HG02610 (cell line): ENCODE results near the gene DOCK9.

ENCODE experiments used
- ATAC-seq: cut with Tn5 transposase; IDR thresholded peaks from one replicate; pipeline ENCODE4 v1.9.1; 2021; ENCODE audit warnings: mild to moderate bottlenecking, moderate library complexity; ENCODE audit not compliant: unreplicated experiment

Gene DOCK9, protein sequence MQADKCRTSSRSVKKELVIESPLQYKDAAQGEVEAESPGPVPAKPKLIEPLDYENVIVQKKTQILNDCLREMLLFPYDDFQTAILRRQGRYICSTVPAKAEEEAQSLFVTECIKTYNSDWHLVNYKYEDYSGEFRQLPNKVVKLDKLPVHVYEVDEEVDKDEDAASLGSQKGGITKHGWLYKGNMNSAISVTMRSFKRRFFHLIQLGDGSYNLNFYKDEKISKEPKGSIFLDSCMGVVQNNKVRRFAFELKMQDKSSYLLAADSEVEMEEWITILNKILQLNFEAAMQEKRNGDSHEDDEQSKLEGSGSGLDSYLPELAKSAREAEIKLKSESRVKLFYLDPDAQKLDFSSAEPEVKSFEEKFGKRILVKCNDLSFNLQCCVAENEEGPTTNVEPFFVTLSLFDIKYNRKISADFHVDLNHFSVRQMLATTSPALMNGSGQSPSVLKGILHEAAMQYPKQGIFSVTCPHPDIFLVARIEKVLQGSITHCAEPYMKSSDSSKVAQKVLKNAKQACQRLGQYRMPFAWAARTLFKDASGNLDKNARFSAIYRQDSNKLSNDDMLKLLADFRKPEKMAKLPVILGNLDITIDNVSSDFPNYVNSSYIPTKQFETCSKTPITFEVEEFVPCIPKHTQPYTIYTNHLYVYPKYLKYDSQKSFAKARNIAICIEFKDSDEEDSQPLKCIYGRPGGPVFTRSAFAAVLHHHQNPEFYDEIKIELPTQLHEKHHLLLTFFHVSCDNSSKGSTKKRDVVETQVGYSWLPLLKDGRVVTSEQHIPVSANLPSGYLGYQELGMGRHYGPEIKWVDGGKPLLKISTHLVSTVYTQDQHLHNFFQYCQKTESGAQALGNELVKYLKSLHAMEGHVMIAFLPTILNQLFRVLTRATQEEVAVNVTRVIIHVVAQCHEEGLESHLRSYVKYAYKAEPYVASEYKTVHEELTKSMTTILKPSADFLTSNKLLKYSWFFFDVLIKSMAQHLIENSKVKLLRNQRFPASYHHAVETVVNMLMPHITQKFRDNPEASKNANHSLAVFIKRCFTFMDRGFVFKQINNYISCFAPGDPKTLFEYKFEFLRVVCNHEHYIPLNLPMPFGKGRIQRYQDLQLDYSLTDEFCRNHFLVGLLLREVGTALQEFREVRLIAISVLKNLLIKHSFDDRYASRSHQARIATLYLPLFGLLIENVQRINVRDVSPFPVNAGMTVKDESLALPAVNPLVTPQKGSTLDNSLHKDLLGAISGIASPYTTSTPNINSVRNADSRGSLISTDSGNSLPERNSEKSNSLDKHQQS (N-terminal part only)

DNA sequence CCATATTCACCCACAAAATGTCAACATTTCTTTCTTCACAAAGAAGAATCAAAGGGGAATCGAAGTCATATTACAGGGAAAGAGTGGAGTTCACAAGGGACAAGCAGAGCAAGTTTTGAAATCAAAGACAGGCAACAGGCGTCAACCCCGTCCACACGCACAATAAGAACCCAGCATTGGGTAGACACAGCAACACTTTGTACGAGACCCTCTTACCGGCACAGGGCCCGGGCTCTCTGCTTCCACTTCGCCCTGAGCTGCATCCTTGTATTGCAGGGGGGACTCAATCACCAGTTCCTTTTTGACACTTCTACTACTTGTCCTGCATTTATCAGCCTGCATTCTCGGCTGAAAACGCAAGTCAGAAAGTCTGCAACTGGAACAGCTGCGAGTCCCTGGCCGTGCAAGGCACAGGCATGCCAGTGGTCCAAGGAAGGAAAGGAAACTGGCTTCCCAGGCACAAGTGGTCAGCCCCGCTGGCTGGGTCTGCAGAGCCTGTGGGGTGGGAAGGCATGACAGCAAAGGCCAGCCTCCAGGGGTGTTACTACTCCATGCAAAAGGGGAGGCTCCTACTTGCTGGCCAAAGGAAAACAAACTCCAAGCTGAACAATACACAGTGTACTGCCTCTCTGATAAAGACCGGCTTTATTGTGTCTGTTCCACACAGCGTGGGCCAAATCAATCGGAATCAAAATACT is at the start of gene DOCK9:
Gene DOCK9, minus strand, starts transcription at position 497 of the 698 bp plus-strand sequence. Its CDS starts 155 bp downstream, at position 342.
- no peak for ATAC-seq

DNA sequence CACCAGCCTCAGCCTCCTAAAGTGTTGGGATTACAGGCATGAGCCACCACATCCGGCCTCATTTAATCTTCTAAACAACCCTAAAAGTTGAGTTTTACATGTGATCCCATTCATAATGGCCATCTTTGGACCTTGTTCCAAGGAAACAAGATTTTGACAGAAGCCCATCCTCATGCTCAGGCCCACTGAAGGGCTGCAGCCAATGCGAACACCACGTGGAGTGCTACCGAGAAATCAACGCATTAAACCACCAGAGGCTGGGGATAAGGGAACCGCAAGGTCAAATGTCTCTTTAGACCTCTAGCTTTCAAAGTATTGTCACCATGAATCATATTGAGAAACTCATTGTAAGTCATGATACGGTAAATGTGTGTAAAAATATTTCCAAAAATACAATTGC is 49.4 kb upstream of the DOCK9 start:
- ATAC-seq: no peak

DNA sequence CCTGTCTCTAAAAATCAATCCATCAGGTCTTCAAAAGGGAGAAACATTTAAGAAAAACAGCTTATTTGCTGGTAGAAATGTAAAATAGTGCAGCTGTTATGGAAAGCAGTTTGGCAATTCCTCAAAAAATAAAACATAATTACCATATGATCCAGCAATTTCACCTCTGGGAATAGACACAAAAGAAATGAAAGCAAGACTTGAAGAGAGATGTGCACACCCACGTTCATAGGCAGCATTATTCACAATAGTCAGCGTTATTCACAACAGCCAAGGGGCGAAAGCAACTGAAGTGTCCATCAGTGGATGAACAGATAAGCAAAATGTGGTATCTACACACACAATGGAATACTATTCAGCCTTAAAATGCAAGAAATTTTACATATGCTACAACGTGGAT is 45.1 kb upstream of the DOCK9 start:
- no peak for ATAC-seq

DNA sequence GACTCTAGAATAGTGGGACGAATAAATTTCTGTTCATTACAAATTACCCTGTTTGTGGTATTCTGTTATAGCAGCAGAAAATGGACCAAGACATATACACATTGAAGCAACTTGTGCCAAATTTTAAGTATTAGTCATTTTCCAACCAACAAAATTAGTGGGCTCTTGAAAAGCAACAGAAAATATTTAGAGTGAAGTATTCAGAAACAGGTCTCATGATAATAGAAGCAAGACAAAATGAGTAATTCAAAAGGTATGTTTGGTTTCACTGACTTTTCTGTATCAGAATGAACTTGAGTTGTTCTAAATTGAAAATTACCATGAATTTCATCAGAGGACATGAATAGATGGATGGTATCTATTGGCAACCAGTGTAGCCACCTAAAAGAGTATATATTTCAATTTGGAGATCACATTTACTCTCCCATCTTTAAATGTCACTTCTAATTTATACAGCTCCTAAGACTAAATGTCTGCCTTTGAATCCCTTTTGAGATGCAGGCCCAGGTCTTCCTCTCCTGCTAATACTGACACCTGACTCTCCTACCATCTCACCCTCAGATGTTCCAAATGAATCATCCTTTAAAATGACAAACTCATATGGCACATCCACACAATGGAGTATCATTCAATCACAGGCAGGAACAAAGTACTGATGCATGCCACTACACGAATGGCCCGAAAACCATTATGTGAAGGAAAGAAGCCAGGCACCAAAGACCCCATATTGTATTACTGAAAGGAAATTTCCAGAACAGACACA is 40.7 kb upstream of the DOCK9 start:
- peak; percentile 56 for ATAC-seq

DNA sequence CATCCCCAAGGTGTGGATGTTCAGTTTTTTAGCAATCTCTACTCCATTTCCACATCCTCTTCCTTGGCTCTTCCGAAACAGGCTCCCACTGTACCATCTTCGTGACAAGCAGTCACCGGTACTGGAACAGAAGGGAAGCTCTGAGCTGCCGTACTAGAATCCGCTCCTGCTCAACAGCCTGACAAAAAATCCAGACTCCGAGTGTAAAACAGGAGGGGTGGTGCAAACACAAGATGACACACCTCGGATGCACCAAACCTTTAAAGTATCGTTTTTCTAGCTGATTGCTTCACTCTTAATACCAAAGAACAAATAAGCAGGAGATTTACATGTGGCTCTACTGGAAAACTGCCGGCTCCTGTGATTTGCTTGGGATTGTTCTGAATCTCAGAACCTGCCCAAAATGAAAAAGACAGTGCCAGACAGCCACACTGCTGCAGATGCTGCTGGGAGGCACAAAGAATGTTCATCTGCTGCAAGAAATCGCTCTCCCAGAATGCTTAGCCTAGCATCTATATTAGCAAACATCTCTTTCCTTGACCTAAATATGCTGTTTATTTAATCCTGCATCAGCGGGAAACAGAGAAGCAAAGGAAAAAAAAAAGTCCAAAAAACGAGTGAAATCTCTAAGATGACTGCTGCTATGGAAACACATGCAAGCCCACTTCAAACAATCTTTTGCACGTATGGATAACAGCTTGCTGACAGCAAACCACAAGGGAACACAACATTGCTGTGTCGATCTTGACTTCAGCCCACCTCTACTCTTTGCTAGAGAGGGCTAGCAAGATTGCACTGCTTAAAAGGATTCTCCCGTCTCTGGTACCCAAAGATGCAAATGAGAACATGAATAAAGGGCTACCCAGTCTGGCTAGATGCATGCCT is 38.0 kb upstream of the DOCK9 start:
- no peak for ATAC-seq

DNA sequence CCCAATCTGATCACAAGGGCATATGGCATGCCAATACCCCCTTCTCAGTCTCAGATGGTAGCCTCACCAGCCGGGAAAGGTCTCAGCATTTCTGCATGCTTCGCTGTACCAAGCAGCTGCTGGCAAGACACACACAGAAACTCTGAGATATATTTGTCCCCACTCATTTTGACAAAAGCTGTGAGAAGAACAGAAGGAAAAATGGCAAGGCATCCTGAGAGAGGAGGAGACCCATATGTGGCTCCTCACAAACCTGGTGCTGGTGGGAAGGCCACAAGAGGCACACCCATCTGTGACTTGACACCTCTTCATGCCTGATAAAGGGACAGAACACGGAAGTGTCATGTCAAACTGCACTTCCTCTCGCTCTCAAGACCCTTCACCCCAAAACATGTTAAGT is 36.7 kb upstream of the DOCK9 start:
- no peak for ATAC-seq

DNA sequence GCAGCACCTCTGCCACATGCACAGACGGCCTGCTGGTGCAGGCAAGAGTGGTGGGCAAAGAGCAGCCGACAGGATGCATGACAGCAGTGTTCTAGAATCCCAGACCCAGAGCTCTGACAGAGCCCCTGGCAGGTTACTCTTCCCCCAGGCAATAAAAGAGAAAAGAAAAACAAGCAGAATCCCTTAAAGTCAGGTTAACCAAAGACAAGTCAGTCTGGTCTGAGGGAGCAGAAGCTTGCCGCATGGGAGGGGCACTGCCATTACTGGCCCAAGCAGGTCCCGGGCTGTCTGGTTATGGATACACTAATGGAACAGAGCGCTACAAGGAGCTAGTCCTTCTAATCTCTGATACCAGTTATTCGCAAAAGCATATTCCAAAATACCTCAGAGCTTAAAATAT is 36.1 kb upstream of the DOCK9 start:
- ATAC-seq: no peak

DNA sequence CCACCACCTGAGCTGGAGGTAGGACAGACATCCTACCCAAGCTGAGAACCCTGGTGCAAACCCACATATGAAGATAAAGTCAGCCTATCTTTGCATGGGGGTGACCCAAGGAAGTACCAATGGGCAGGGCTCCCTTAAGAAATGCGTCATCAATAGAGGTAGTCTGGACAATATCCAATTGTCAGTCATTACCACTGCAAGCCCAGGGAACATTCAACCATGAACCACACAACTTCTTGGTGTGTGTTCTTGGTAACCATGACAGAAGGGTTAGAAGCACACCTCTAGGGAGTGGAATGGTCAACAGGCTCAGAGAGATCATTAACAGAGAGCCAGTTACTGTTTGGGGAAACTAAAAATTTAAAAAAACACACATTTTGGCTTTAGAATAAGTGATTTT is 34.7 kb upstream of the DOCK9 start:
- ATAC-seq: no peak

DNA sequence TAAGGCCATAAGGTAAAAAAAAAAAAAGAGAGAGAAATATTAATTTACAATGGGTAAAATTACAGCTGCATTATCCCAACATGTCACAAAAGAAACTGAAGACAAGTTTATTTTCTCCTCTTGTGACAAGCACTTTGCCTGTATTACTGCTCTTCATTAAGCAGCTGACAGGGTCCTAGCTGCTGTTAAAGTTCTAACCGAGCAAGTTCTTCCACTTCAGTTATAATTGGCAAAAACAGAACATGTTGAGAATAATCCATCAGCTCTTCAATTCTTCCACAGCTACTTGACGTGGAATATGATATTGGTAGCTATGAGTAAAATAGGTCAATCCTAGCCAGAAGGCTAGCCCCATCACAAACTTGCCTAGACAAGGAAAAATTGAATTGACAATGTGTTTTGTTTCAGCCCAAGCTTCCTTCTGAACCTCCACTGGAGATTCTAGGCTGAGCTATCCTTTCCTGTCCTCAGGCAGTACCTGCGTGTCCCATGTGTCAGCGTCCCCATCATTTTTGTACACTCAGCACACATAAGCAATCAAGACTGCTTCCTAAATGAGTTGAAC is 32.2 kb upstream of the DOCK9 start:
- no peak for ATAC-seq

DNA sequence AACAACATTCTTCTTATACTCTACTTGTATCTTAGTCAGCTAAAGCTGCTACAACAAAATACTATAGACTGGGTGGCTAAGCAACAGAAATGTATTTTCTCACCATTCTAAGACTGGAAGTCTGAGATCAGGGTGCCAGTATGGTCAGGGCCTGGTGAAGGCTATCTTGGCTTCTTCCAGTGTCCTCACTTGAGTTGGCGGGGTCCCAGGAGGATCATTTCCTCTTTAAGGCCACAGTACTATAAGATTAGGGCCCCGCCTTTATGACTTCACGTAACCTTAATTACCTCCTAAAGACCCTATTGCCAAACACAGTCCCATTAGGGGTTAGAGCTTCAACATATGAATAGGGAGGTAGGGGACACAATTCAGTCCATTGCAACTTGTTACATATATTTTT is 30.7 kb upstream of the DOCK9 start:
- no peak for ATAC-seq

DNA sequence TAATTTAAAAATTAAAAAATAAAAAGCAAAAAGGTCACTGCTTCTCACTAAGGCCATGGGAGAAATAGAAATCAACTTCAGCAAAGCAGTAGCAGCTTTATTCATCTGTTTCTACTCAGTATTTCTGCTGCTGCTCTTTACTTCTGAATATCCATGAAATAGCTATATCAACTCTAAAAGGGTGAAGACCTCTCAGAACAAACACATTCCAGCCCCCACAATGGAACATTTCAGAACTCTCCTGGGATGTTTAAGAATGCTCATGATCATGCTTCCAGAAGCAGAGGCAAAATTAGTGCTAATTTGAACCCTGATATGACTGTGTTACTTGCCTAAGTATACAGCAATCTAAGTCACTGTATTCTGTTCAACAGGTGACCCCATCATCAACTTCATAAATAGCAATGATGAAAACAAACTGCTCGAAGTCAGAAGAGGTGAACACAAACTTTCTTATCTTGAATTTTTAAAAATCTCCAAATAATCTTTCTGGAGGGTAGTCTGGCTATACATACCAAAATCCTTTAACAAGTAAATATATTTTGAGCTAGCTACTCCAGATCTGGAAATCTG is 29.6 kb upstream of the DOCK9 start:
- no peak for ATAC-seq

DNA sequence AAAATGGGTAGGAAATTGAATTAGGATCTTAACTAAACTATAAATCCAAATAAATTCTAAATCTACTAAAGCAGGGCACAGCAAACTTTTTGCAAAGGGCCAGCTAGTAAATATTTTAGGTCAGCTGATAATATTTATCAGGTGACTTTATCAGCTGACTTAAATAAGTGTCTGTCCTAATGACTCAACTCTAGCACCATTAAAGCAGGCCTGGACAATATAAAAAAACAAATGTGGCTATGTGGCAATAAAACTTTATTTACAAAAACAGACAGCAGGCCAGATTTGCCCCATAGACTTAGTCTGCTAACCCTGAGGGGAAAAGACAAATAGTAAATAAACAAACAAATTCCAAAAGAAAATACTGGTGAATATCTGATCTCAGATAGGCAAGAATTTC is 27.7 kb upstream of the DOCK9 start:
- no peak for ATAC-seq

DNA sequence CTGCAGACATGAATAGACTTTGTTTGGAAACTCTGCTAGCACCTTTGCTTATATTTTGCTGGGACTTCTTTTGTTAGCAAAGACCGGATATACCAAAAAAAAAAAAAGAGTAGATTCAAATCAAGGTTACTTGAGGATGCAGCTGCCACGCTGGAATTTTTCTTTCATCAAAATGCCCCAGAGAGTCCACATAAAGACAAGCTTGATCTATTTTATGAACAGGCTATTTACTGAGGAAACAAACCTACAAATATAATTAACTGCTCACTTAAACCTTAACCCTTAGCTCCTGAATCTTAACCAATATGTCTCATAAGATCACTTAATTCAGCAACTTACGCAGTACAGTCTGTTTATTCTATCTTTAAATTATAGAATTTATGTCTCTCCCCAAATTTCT is 27.1 kb upstream of the DOCK9 start:
- no peak for ATAC-seq

DNA sequence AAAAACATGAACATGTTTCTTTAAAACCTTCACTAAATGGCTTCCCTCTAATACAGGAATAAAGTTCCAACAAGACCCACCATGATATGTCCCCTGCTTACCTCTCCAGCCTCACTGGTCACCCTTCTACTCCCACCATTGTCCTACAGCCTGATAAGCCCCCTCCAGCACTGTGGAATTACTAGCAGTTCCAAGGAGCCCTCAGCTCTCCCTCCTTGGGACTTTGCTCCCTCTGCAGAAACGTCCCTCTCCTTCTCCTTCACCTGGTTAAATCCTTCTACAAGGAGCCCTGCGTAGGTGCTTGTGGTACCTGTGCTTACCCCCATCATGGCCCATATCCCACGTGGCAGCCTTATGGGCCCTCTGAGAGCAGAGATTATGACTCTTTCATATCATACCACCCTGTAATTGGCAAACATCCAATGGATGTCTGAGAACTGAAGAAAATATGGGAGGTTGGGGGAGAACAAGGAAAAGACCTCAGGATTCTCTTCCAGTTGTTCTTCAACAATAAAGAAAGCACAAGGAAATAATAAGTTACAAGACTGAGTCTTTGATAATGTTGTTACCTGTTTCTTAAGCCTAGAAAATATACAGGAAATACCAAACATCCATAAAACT is 26.1 kb upstream of the DOCK9 start:
- no peak for ATAC-seq

DNA sequence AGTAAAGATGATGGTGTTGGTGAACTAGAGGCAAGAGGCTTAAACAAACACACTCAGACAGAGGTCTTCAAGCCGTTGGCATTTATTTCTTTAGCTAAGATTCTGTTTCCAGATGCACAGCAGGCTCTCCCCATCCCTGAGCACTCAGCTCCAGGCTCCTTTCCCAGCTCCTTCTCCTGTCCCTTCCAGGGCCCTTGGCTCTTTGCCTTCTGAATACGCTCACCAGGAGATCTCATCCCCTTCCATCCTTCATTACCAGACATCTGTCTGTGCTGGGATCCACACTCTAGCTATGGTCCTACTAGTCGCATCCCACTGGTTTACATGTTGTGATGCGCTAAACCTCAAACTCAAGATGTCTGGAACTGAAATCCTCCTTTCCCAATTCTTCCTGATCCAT is 25.3 kb upstream of the DOCK9 start:
- no peak for ATAC-seq

DNA sequence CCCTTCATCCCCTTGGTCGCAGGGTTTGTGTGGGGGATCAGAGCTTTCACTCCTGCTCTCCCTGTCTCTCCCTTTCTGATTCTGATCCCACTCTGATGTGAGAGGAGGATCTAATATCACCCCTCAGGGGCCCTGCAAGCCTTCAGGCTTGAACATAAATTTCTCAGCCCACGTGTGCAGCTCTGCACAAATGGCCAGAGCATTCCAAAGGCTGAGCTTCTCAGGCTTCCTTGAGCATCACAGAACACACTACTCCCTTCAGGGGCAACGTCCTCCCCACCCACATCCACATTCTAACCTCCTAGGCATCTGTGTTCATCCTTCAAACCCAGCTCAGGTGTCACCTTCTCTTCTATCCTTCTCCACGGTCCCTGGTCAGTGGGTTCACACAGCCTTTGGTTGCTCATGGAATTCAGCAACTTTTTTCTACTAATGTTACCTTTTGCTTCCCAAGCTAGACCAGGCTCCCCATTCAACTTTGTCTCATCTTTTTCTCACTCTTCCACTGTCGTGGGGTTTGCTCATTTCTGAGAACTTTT is 24.4 kb upstream of the DOCK9 start:
- ATAC-seq: no peak

DNA sequence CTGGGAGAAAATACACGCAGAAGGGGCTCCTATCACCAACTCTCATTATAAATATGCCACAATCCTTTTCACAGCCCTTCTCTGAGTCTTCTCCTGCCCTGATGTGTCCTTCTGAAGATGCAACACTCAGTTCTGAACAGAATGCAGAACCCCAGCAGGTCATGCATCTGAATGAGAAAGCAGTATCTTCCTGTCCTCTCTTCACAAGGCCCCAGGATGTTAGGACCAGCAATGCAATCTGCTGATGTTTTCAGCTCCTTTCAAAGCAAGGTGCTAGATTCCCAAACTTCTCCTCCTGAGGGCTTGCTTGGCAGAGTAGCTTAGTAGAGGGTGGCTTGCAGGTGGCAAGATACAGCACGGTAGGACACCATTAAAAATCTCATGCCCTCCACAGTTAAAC is 22.3 kb upstream of the DOCK9 start:
- no peak for ATAC-seq

DNA sequence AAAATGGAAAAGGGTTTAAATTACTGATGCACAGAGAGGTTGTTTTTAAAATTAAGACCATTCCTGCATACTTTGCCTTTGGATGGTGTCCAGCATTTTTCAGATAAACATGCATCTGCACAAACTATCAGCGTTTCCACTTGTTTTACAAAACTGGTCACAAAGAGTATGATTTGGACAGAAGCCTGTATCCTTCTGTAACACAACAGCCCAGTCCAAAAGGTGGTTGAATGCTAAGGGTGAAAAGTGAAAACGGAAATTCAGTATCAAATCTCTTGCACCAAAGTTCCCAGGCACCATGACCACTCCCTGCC is 21.7 kb upstream of the DOCK9 start:
- ATAC-seq: no peak
